Naive B cell (primary cell): ENCODE results near the gene ABLIM1. TPM values are rescaled to one million over a fixed set of nuclear protein-coding genes. Genes with fewer than 3 reads are reported as not detected.

Experiments used
- ATAC-seq, 2 donors: fragments of 150-1000 bp; cut with Tn5 transposase; 2 replicates each; pipeline ENCODE4 v1.10.0; 2021; ENCODE audit warnings: low read depth in 2 of 2, mild to moderate bottlenecking in 2 of 2, moderate library complexity in 2 of 2
- DNase-seq: peaks from one replicate; pipeline ENCODE4 v3.0.0; 2022
- H3K27ac Mint-ChIP-seq, 6 donors: one replicate each; pipeline ENCODE4 v1.8.0; 2020 to 2022; ENCODE audit warnings: mild to moderate bottlenecking in 6 of 6, mixed read lengths in 6 of 6, moderate library complexity in 5 of 6, inconsistent platforms in 2 of 6
- H3K27me3 Mint-ChIP-seq, 3 donors: one replicate each; pipeline ENCODE4 v1.8.0; 2021 to 2022; ENCODE audit warnings: mixed read lengths in 3 of 3, mild to moderate bottlenecking in 1 of 3
- H3K36me3 Mint-ChIP-seq, 2 donors: one replicate each; pipeline ENCODE4 v1.8.0; 2020 to 2022; ENCODE audit warnings: mixed read lengths in 2 of 2, inconsistent platforms in 1 of 2, mild to moderate bottlenecking in 1 of 2
- H3K4me1 Mint-ChIP-seq, 3 donors: one replicate each; pipeline ENCODE4 v1.8.0; 2020 to 2022; ENCODE audit warnings: mixed read lengths in 3 of 3, inconsistent platforms in 1 of 3, mild to moderate bottlenecking in 1 of 3, moderate library complexity in 1 of 3
- H3K4me3 Mint-ChIP-seq, 8 donors: one replicate each; pipeline ENCODE4 v1.8.0; 2020 to 2022; ENCODE audit warnings: mild to moderate bottlenecking in 8 of 8, mixed read lengths in 8 of 8, moderate library complexity in 8 of 8, inconsistent platforms in 2 of 8
- H3K9me3 Mint-ChIP-seq, 7 donors: one replicate each; pipeline ENCODE4 v1.8.0; 2020 to 2022; ENCODE audit warnings: mixed read lengths in 7 of 7, mild to moderate bottlenecking in 5 of 7, inconsistent platforms in 2 of 7, moderate library complexity in 1 of 7
- polyA plus RNA-seq, 6 donors: library from polyadenylated mRNA; unstranded; fragments of 300-500 nt; fragmentation: Illumina TruSeq; gene quantifications; one replicate each; pipeline ENCODE4 v1.2.3, GENCODE V29; 2021; ENCODE audit warnings: low read depth in 6 of 6

ABLIM1 gene
- polyA plus RNA-seq, 6 donors from 2014 or later = 111 to 154 (median 143) TPM

DNA sequence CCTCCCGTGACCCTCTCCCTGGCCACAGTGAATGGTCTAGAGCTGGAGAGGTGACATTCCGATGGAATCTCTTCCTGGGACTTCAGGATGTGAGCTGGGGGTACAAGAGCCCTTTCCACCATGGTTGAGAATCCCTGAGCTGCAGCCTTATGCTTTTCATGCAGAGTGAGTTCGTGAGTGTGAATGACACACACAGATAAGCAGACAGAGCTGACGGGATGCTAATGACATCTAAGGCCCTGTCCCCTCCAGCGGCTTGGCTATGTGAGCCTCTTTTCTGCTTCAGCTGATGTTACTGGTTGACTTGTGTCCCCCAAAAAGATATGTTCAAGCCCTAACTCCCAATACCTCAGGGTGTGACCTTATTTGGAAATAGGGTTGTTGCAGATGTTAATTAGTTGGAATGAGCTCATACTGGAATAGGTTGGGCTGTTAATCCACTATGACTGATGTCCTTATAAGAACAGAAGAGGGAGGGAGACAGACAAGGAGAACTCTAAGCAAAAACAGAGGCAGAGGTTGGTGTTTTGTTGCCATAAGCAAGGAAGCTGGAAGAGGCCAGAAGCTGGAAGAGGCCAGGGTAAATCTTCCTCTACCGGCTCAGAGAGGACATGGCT lies 142.7 kb downstream of the ABLIM1 start:
- DNase-seq (no peak), ATAC-seq (no peak)
- H3K4me1 Mint-ChIP-seq = peaks cover 74 to 90% (median 84%) of the 10 kb centered on the region in 3 donors
- peaks cover 11 to 14% of the 10 kb centered on the region in 2 donors for H3K36me3 Mint-ChIP-seq
- H3K9me3 Mint-ChIP-seq = no peaks in the 10 kb centered on the region
- H3K27ac Mint-ChIP-seq = peak overlapping the region in 3 of 6 donors; percentile 11 to 91 (median 19)
- H3K27me3 Mint-ChIP-seq = no peaks in the 10 kb centered on the region
- peak overlapping the region in 4 of 8 donors; percentile 36 to 70 (median 54) for H3K4me3 Mint-ChIP-seq

DNA sequence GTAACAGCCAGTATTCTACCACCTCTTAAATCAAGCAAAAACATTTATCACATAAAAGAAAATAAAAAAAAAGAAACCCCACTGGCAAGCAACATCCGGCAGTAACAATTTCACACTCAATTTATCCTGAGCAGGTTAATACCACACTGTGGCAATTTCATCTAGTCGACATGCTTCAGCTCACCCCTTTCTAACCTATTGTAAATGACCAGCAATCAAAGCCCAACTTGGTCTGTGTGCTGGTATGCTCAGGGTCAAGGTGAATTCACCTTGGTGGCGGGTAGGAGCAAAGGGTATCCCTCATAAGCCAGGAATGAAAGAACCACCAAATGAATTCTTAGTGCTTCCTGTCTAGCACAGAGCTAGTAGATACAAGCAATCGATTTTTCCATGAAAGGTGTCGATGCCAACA lies 144.7 kb downstream of the ABLIM1 start:
- peak overlapping the region in 1 of 8 donors; percentile 3 for H3K4me3 Mint-ChIP-seq
- ATAC-seq (no peak), DNase-seq (no peak)
- H3K9me3 Mint-ChIP-seq = no peaks in the 10 kb centered on the region
- peaks cover 72 to 84% (median 78%) of the 10 kb centered on the region in 3 donors for H3K4me1 Mint-ChIP-seq
- no peaks in the 10 kb centered on the region for H3K27me3 Mint-ChIP-seq
- peak overlapping the region in 2 of 6 donors; percentile 7 to 44 for H3K27ac Mint-ChIP-seq
- H3K36me3 Mint-ChIP-seq = peaks cover 15 to 22% of the 10 kb centered on the region in 2 donors

DNA sequence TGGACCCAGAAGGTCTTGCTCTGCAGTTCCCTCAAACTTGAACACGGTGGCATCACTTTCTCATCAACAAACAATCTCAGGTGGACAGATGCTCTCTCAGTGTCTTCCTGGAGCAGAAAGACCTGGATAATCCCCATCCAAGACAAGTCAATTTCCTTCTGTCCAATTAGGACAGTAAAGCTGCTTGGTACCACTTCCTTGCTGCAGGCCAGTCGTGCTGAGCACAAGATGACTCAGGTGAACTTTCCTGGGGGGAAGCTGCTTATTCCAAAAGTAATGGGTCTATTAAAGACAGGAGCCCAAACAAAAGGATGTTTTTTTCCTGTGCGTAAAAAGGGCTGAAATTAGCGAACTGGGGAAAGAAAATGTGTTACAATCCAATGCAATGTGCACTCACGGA lies 146.2 kb downstream of the ABLIM1 start:
- Mint-ChIP-seq H3K4me3 (peak overlapping the region in 1 of 8 donors; percentile 44), H3K27me3 (no peaks in the 10 kb centered on the region), H3K9me3 (no peaks in the 10 kb centered on the region), H3K36me3 (peaks cover 11 to 22% of the 10 kb centered on the region in 2 donors), H3K4me1 (peaks cover 67 to 82% (median 71%) of the 10 kb centered on the region in 3 donors), H3K27ac (peak overlapping the region in 4 of 6 donors; percentile 19 to 82 (median 58))
- DNase-seq (no peak), ATAC-seq (no peak)

DNA sequence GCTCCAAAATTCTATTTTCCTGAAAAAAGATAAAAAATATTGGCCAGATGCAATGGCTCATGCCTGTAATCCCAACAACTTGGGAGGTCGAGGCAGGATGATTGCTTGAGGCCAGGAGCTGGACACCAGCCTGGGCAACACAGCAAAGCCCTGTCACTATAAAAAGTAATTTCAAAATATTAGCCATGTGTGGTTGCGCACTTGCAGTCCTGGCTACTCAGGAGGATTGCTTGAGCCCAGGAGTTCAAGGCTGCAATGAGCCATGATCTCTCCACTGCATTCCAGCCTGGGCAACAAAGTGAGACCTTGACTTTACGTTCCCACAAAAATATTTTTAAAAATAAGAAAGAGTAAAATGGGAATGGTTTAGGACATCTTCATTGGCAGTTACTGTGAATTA lies 149.7 kb downstream of the ABLIM1 start:
- H3K9me3 Mint-ChIP-seq = no peaks in the 10 kb centered on the region
- H3K4me3 Mint-ChIP-seq = no peak overlapping the region
- DNase-seq (no peak), ATAC-seq (no peak)
- H3K4me1 Mint-ChIP-seq = peaks cover 63 to 73% (median 72%) of the 10 kb centered on the region in 3 donors
- H3K27me3 Mint-ChIP-seq = no peaks in the 10 kb centered on the region
- peaks cover 6 to 17% of the 10 kb centered on the region in 2 donors for H3K36me3 Mint-ChIP-seq
- H3K27ac Mint-ChIP-seq = no peak overlapping the region

DNA sequence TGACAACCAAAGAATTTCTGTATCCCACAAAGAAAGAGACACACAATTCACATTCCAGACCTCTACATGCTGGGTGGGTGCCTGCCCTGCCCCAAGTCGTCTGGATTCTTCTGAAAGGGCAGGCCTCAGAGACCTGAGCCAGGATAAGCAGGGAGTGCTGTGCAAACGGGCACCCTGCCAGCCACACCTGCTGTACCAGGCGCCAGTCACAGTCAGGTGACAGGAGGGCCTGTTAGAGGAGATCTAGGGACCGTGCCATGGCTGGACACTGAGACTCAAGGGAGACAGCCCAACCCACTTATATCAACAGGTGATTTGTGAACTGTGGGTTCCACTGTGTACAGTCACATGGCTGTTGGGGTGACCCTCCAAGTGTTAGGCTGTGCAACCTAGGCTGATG lies 150.6 kb downstream of the ABLIM1 start:
- Mint-ChIP-seq H3K4me3 (no peak overlapping the region), H3K4me1 (peaks cover 59 to 72% (median 70%) of the 10 kb centered on the region in 3 donors), H3K27ac (peak overlapping the region in 3 of 6 donors; percentile 47 to 75 (median 59)), H3K27me3 (no peaks in the 10 kb centered on the region), H3K36me3 (peaks cover 6 to 17% of the 10 kb centered on the region in 2 donors), H3K9me3 (no peaks in the 10 kb centered on the region)
- ATAC-seq (no peak), DNase-seq (no peak)

DNA sequence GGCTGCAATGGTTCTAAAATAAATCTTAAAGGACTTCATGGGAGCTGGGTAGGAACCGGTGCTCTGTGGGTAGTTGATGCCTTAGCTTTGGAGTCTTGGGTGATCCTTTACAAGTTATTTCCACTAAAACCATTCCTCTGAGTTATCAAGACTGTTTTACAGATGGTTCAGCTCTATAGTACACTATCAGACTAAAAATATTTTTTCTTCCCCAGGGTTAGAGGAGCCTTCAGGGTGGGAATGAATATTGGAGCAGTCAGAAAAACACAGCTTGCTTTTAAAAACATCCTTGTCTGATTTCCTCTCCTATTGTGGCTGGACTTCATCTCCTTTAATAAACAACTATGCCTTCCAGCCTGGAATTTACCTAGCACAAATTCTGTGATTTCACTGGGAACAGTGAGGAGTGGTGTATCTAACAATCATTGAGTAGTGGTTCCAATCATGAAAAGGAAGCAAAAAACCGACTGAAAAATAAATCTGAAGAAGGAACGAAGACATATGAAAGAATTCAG lies 151.1 kb downstream of the ABLIM1 start:
- Mint-ChIP-seq H3K27ac (peak overlapping the region in 4 of 6 donors; percentile 58 to 75 (median 59)), H3K9me3 (no peaks in the 10 kb centered on the region), H3K4me3 (no peak overlapping the region), H3K36me3 (peaks cover 6 to 16% of the 10 kb centered on the region in 2 donors), H3K4me1 (peaks cover 57 to 69% (median 67%) of the 10 kb centered on the region in 3 donors), H3K27me3 (no peaks in the 10 kb centered on the region)
- ATAC-seq = no peak
- no peak for DNase-seq

DNA sequence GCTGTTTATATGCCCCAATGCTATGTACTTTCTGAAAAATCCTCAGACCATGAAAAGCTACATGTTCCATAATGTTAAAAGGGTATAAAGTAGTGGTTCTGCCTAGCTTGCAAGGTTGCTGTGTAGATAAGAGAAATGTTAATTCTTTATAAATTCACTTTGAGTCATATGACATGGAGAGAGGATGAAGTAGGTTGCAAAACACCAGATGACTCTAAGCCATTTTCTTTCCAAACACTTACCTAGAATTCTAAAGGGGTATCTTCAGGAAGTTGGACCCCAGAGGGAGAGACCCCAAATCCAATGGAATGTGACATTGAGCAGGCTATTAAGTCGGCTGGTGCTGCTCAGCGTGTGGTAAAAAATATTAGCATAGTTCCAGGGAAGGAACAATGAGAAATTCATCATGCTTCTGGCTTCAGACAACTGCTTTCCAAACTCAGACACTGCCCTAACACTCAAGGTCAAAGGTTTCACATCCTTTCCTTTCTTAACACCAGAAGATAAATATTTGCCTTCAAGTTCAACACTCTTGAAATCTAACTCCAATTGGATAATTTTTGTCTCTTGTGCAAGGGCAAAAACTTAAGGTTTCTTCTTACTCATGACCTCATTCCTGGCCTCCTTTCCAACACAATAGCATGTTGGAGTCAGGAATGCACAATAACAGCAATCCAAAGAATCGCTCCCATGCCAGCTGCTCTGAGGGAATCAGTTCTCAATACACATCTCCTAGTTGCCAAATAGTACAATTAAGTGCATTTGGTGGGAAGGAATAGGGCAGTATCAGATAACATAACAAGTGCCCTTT lies 153.1 kb downstream of the ABLIM1 start:
- DNase-seq (no peak), ATAC-seq (no peak)
- H3K4me1 Mint-ChIP-seq = peaks cover 65 to 80% (median 77%) of the 10 kb centered on the region in 3 donors
- H3K27me3 Mint-ChIP-seq = no peaks in the 10 kb centered on the region
- peak overlapping the region in 1 of 8 donors; percentile 52 for H3K4me3 Mint-ChIP-seq
- peaks cover 5 to 10% of the 10 kb centered on the region in 2 donors for H3K36me3 Mint-ChIP-seq
- peak overlapping the region in 3 of 6 donors; percentile 36 to 69 (median 66) for H3K27ac Mint-ChIP-seq
- no peaks in the 10 kb centered on the region for H3K9me3 Mint-ChIP-seq

DNA sequence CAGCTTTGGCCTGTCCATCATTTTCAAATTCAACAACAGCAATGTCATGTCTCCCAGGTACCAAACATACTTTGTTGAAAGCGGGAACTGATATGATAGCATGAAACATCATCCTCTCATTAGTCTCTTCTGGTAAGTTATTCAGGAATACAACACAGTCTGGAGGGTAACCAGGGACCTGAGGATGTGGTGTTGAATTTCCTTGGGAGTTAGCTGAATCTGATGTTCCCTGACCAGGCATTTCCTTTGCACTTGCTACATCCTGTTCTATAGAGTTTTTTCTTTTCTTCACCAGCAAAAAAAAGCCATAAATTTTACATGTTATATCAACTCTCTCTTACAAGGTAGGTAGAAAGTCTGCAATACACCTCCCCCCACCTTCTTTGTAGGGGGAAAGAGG lies 156.0 kb downstream of the ABLIM1 start:
- ATAC-seq (no peak), DNase-seq (no peak)
- H3K9me3 Mint-ChIP-seq = no peaks in the 10 kb centered on the region
- H3K36me3 Mint-ChIP-seq = no peaks in the 10 kb centered on the region
- peak overlapping the region in 1 of 8 donors; percentile 34 for H3K4me3 Mint-ChIP-seq
- peaks cover 68 to 83% (median 82%) of the 10 kb centered on the region in 3 donors for H3K4me1 Mint-ChIP-seq
- peak overlapping the region in 5 of 6 donors; percentile 51 to 98 (median 74) for H3K27ac Mint-ChIP-seq
- no peaks in the 10 kb centered on the region for H3K27me3 Mint-ChIP-seq

DNA sequence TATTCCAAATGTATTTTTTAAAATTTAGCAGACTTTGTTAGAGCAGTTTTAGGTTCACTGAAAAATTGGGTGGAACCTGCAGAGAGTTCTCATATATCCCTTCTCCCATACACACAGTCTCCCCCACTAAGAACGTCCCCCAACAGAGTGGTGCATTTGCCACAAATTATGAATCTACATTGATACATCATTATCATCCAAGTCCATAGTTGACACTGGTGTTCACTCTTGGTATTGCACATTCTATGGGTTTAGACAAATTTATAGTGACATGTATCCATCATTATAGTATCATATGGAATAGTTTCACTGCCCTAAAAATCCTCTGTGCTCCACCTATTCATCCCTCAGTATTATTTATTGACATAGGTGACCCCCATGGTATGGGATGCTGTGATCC lies 156.4 kb downstream of the ABLIM1 start:
- H3K36me3 Mint-ChIP-seq = no peaks in the 10 kb centered on the region
- H3K27me3 Mint-ChIP-seq = no peaks in the 10 kb centered on the region
- H3K4me3 Mint-ChIP-seq = peak overlapping the region in 3 of 8 donors; percentile 28 to 52 (median 34)
- peaks cover 68 to 82% (median 82%) of the 10 kb centered on the region in 3 donors for H3K4me1 Mint-ChIP-seq
- no peak for DNase-seq
- H3K9me3 Mint-ChIP-seq = no peaks in the 10 kb centered on the region
- H3K27ac Mint-ChIP-seq = peak overlapping the region; percentile 51 to 98 (median 70)
- ATAC-seq = no peak

DNA sequence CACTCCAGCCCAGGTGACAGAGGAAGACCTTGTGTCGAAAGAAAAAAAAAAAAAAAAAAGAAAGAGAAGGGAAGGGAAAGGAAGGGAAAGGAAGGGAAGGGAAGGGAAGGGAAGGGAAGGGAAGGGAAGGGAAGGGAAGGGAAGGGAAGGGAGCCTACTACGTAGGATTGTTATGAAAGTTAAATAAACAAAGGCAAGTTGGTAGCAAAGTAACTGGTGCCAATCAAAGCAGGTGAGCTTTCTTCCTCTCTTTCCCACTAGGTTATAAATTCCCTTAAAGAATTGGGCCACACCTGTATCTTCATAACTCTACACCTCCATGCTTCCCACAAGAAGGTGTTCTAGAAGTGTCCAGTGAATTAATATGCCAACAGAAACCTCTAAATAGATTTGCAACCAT lies 157.4 kb downstream of the ABLIM1 start:
- H3K27me3 Mint-ChIP-seq = no peaks in the 10 kb centered on the region
- DNase-seq (no peak), ATAC-seq (no peak)
- no peaks in the 10 kb centered on the region for H3K36me3 Mint-ChIP-seq
- H3K4me1 Mint-ChIP-seq = peaks cover 66 to 81% (median 78%) of the 10 kb centered on the region in 3 donors
- no peaks in the 10 kb centered on the region for H3K9me3 Mint-ChIP-seq
- H3K27ac Mint-ChIP-seq = peak overlapping the region in 5 of 6 donors; percentile 53 to 98 (median 98)
- H3K4me3 Mint-ChIP-seq = peak overlapping the region in 2 of 8 donors; percentile 18 to 48

DNA sequence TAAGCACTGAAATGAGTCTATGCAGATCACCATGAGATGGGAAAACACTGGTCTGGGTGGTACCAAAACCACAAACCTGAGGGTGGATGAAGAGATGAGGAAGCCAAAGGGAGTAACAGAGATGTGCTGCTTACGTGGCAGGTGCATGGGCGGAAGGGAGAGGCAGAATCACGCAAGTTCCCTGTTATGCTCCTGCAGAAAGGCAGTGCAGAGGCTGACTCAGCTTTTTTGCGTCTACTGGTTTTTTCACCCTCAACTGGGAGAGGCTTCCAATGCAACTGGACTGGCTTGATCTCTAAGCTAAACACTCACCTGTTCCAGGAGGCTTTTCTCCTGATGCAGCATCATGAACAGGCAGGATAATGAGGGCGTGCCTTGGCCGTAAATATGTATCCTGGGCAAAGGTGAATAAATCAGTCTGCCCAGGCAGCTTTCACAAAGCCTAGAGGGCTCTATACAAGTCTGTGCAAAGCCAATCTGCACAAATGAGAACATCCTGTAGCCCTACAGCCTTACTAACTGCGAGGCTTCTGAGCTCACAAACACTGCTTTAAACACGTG lies 158.4 kb downstream of the ABLIM1 start:
- H3K9me3 Mint-ChIP-seq = peaks cover 0 to 4% (median 0%) of the 10 kb centered on the region in 7 donors
- peak overlapping the region; percentile 96 to 99 (median 98) for H3K27ac Mint-ChIP-seq
- DNase-seq (peak; percentile 65), ATAC-seq (peak; percentile 27 to 40)
- peaks cover 65 to 84% (median 78%) of the 10 kb centered on the region in 3 donors for H3K4me1 Mint-ChIP-seq
- H3K27me3 Mint-ChIP-seq = no peaks in the 10 kb centered on the region
- peak overlapping the region; percentile 64 to 89 (median 82) for H3K4me3 Mint-ChIP-seq
- H3K36me3 Mint-ChIP-seq = peaks cover 8 to 9% of the 10 kb centered on the region in 2 donors

DNA sequence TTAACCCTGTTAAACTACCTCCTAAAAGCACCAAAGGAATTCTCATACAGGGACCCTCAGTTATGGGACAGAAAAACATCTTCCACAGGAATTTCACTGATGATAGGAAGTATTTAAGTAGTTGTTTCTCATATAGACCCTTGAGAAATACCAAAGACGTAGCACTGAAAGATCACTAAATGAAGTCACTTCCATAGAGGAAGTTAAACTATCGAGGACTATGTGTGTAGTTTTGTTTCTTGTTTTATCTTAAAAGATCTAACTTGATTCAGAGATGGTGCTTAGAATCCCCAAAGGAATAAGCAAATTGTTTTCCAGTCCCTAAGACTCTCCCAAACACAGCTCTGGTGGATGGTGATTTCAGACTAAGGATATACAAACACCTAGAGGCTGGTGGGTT lies 159.0 kb downstream of the ABLIM1 start:
- H3K4me1 Mint-ChIP-seq = peaks cover 66 to 84% (median 78%) of the 10 kb centered on the region in 3 donors
- peak overlapping the region; percentile 64 to 89 (median 82) for H3K4me3 Mint-ChIP-seq
- peak overlapping the region; percentile 96 to 99 (median 98) for H3K27ac Mint-ChIP-seq
- ATAC-seq (peak; percentile 35 to 41), DNase-seq (peak; percentile 54)
- H3K27me3 Mint-ChIP-seq = no peaks in the 10 kb centered on the region
- peaks cover 9 to 11% of the 10 kb centered on the region in 2 donors for H3K36me3 Mint-ChIP-seq
- peaks cover 0 to 4% (median 0%) of the 10 kb centered on the region in 7 donors for H3K9me3 Mint-ChIP-seq
